NCI-H82 treated with DMSO at 0.1 percent for 48 hours (cell line): ENCODE results near the gene SIX4.

Experiments used
- DNase-seq: peaks from one replicate; lab custom pipeline; 2025; ENCODE audit not compliant: unreplicated experiment; lab: John Stamatoyannopoulos, UW

SIX4 gene

DNA sequence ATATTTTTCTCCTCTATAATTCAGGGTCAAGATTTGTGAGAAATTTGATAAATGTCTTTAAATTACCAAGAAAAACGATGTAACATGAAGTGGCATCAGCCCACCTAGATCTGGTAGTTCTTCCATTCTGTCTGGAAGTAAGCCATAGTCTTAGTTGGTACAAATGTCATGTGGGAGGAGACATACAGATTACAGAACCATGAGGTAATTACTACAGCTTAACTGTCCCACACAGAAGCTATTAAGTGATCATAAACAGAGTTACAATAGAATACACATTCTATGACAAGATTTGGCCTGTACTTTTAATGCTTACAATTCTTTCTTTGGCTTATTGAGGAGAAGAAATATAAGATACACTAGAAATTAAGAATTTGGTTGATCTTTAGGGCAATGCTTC is 61.2 kb downstream of the SIX4 start:
- peak; percentile 22 for DNase-seq

DNA sequence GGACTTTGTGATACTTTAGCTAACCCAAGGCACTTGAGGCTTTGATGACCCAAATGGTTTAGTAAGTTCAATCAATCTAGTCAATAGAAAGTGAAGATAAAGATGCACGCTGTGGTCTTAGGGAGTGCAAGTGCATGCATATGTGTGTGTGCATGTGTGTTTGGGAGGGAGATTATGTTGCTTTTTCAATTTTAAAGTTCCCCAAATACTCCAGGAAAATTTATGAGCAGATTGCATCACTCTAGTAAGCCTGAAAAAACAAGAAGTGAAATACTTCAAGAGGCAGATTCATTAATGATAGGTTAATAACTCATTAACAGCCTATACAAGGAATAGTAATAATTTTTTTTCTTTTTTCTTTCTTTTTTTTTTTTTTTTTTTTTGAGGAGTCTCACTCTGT is 62.4 kb downstream of the SIX4 start:
- DNase-seq: no peak
